T-helper 1 cell (primary cell): ENCODE results near the gene AKR1C2.
"Not testable (repeated sequence)": the region's sequence is repeated elsewhere in the genome, so short reads cannot be mapped to it uniquely, and the experiment has no call there.

ENCODE experiments used
- DNase-seq, 5 donors: peaks; one replicate each; pipeline ENCODE4 v3.0.0-alpha.2; 2012 to 2020

The AKR1C2 gene

DNA sequence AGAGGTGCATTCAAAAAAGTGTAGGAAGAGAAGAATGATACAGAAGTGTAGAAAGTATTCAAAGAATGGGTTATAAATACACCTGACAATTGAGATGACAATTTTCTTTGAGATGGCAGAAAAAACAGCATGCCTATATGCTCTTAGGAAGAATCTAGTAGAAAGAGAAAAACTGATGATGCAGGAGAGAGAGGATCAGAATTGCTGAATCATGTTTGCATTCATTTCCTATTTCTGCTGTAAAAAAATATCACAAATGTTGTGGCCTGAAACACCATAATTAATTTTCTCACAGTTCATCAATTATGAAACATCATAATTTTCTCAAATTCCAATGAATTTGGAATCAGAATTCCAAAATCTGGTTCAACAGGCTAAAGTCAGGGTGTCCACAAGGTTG, 50.3 kb downstream of the AKR1C2 start:
- no peak for DNase-seq

GRCh38 chr10:4951512-4952162, 52.0 kb downstream of the AKR1C2 start:
- not testable (repeated sequence) for DNase-seq

DNA sequence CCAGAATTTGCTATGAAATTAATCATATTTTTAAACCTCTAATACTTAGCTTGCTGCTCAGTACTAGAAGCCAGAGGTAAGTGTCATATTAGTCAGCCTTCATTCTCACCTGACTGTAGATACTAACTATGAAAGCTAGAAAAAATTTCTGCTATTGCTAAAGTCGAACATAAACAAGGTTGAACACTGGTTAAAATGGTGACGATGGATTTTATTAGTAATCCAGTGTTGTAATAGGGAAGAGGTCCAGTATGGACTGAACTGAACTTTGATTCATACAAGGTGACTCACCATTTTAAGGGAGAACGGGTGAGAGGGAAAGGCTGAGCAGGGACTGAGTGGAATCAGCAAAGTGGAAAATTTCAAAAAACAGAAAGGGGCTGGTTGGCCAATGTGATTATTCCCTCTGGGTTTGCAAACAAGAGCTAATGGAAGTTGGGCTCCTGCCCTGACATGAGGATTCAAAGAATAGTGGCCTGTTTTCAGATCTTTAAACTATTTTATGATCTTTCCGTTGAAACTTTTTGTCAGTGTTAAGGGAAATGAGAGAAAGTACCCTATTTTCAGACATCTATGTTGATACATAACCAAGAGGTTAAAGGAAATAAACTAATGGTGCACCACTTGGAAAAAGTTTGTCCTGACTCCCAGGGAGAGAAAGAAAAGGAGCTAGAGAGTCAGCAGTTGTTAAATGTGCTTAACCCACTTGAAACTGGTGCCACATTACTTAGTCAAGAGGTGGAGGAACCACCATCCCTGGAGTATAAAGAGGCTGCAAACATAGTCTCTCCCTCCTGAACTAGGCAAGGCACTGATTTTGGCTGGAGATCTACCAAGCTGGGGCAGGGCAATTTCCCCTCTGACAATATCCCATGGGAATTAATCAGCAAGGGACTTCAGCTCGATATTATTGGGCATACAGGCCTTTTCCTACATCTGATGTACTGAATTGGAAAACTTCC, 55.7 kb downstream of the AKR1C2 start:
- no peak for DNase-seq

- DNase-seq = no peak
Observed at GRCh38 chr10:4947039-4947634, 56.5 kb downstream of the AKR1C2 start.

GRCh38 chr10:4945766-4946717, 57.6 kb downstream of the AKR1C2 start:
- DNase-seq = no peak

DNA sequence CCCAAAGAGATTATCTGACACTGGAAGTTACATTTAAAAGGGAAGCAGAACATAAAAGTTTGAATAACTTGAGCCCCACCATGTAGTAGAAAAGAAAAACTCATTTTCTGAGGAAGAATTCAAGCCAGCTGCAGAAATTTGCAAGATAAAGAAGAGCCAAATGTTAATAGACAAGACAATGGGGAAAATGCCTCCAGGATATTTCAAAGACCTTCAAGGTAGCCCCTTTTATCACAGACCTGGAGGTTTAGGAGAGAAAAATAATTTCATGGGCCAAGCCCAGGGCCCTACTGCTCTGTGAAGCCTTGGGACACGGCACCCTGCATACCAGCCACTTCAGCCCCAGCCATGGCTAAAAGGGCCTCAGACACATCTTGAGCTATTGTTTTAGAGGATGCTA, 58.8 kb downstream of the AKR1C2 start:
- no peak for DNase-seq

GRCh38 chr10:4943821-4944220, 59.8 kb downstream of the AKR1C2 start:
- DNase-seq = no peak

DNA sequence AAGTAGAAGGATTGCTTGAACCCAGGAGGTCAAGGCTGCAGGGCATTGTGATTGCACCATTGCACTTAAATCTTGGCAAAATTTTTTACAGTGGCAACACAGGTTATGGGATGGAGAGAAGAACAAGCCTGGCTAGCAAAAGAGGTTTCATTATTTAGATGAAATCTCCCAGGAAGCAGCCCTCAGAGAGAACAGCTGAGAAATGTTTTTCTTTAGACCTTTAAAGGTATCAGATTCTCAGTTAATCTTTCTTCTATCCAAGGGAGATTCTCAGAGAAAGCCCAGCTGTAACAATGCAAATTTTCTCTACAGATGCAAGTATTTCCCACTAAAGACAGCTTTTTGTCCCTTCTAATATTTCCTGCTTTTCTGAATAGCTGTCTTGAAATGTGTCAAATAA, 60.2 kb downstream of the AKR1C2 start:
- not testable (repeated sequence) for DNase-seq

DNA sequence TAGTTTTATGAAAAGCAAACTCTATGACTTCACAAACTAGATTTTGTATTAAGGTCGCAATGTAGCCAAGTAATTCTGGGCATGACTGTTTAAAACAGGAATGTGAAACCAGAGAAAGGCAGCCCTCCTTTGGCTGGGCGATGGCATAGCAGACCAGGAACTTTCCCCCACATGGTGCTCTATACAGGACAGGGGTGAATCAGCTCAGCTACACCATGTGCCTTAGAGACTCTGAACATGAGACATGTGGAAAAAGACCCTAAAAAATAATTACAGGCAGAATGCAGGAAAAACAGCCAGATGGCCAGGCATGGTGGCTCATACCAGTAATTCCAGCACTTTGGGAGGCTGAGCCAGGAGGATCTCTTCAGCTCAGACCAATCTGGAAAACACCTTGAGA, 60.7 kb downstream of the AKR1C2 start:
- not testable (repeated sequence) for DNase-seq

GRCh38 chr10:4941540-4942330, 61.9 kb downstream of the AKR1C2 start:
- DNase-seq = no peak

DNA sequence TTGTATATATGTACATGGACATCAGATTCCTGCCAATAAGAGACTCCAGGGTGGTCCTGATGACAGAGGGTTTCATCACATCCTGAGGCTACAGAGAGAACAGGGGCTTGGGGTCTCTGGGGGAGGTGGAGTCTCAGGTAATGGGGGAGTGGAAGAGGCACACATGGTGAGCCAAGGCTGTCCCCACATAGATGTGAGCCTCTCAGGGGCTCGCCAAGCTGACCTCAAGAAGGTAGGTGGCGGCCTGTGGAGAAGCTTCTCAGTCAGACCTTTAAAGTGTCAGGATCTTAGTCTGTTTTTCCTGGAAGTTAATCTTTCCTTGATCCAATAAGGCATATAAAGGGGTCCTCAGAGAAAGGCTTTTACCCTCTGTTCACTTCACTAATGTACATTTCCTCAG, 62.7 kb downstream of the AKR1C2 start:
- DNase-seq = not testable (repeated sequence)

- DNase-seq = not testable (repeated sequence)
Observed at GRCh38 chr10:4940073-4940428, 63.6 kb downstream of the AKR1C2 start.

DNA sequence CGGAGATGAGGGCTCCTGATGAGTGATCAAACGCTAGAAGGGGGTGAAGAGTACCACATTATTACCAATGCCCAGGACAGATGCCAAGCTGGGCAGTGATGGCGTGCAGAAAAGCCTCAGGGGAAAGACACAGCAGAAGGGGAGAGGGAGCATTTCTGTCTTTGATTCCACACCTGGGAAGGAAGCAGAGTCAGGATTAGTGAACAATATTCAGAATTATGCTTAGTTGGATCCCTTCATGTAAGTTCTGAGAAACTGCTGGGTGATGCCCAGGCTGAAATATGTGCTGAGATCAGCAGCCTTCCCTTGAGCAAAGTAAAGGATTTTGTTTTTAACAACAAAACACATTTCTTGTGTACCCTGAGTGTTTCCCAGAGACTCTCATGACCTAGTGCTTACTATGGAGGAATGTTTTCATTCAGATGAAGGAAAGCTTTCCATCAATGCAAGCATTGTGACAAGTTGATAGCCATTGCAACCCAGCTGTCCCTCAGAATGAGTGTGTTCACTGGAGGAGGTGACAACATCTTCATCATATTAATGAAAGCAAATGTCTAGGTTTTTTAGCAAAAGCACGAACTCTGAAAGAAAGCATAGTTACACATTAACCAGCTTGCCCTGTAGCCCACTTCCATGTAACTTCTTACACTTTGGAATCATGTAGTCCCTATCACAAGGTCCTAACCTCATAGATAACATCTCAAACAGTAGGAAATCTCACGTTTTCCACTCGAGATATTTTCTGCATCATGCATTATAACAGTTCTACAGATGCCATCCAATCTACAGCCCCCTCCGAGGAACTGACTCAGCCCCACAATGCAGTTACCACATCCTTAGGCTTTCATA, 64.2 kb downstream of the AKR1C2 start:
- no peak for DNase-seq
